ENCODE results near the gene SHLD1.

Gene SHLD1

DNA sequence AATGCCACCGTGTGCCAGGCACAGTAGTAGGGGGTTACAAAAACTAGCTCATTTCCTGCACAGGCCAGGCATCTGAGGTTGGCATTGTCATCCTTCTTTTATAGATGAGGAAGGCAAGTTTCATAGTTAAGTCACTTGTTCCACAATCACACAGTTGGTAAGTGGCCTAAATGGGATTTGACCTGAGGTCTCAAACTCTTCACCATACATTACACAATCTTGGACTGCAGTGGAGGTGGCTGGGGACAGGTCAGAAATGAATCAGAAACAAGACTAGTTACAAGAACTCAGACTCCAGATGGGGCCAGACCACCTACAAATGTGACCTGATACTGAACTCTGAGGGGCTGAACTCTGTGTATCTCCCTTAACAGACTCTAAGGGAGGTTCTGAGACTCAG is 150.7 kb downstream of the SHLD1 start:
- TF ChIP-seq, protein P1, sequence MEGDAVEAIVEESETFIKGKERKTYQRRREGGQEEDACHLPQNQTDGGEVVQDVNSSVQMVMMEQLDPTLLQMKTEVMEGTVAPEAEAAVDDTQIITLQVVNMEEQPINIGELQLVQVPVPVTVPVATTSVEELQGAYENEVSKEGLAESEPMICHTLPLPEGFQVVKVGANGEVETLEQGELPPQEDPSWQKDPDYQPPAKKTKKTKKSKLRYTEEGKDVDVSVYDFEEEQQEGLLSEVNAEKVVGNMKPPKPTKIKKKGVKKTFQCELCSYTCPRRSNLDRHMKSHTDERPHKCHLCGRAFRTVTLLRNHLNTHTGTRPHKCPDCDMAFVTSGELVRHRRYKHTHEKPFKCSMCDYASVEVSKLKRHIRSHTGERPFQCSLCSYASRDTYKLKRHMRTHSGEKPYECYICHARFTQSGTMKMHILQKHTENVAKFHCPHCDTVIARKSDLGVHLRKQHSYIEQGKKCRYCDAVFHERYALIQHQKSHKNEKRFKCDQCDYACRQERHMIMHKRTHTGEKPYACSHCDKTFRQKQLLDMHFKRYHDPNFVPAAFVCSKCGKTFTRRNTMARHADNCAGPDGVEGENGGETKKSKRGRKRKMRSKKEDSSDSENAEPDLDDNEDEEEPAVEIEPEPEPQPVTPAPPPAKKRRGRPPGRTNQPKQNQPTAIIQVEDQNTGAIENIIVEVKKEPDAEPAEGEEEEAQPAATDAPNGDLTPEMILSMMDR (IDR thresholded peaks at IDR 0.05; ENCODE audit: control extremely low read depth, extremely low read depth, low read depth, missing control alignments): no peak
- no peak for DNase-seq (ENCODE audit: extremely low spot score)
- ChIA-PET CTCF (no interaction called here), POLR2A (no interaction called here)

- no peak for DNase-seq (ENCODE audit: extremely low spot score)
- CTCF ChIA-PET: no interaction called here
- TF ChIP-seq, protein P1 (IDR thresholded peaks at IDR 0.05; ENCODE audit: control extremely low read depth, extremely low read depth, low read depth, missing control alignments): no peak
- POLR2A ChIA-PET: no interaction called here
Observed at GRCh38 chr20:5908981-5909380, 158.8 kb downstream of the SHLD1 start.

GRCh38 chr20:5910186-5910585 is 160.0 kb downstream of the SHLD1 start:
- DNase-seq (ENCODE audit: extremely low spot score): no peak
- TF ChIP-seq, protein P1 (IDR thresholded peaks at IDR 0.05; ENCODE audit: control extremely low read depth, extremely low read depth, low read depth, missing control alignments): no peak
- ChIA-PET POLR2A (no interaction called here), CTCF (no interaction called here)

DNA sequence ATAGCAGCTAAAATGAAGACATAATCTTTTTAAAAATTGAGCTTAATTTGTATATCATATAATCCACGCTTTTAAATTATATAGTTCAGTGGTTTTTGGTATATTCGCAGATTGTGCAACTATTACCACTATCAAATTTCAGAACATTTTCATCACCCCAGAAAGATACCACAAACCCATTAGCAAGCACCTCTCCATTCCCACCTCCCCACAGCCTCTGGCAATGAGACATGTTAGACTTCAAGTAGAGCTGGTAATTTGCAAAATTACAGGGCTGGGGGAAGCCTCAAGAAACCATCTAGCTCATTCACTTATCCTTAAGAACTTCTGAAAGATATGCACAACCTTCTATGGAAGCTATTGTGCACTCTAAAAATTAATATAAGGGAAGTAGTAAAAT is 163.0 kb downstream of the SHLD1 start:
- ChIA-PET CTCF (interaction anchor here (0.9 to 1.4 kb wide), 5 partner anchors 16 to 384 kb away, joined by 3 to 4 read pairs (median 3); no protein-coding TSS in a partner anchor), POLR2A (no interaction called here)
- no peak for DNase-seq (ENCODE audit: extremely low spot score)
- TF ChIP-seq, protein P1 (IDR thresholded peaks at IDR 0.05; ENCODE audit: control extremely low read depth, extremely low read depth, low read depth, missing control alignments): no peak

All from GM10248 (cell line).